ENCODE data around the gene GRAP2.

The GRAP2 gene

DNA sequence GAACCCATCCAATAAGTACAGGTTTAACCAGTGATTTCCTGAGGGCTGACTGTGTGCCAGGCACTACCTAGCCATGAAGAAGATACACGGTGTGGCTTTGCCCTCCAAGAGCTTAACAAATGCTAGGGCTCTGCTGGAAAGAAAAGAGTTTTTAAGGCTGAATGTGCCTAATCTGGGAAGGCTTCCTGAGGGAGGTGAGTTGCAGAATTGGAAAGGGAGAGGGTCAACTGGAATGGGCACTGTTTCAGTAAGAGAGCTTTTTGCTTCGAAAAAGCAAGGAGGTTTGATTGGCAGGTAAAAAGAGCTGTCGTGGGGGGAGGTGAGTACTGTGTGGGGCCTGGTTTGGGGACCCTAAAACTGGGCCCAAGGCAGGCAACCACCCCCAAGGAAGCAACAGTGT, 96.5 kb downstream of the GRAP2 start:
- DNase-seq = no peak

DNA sequence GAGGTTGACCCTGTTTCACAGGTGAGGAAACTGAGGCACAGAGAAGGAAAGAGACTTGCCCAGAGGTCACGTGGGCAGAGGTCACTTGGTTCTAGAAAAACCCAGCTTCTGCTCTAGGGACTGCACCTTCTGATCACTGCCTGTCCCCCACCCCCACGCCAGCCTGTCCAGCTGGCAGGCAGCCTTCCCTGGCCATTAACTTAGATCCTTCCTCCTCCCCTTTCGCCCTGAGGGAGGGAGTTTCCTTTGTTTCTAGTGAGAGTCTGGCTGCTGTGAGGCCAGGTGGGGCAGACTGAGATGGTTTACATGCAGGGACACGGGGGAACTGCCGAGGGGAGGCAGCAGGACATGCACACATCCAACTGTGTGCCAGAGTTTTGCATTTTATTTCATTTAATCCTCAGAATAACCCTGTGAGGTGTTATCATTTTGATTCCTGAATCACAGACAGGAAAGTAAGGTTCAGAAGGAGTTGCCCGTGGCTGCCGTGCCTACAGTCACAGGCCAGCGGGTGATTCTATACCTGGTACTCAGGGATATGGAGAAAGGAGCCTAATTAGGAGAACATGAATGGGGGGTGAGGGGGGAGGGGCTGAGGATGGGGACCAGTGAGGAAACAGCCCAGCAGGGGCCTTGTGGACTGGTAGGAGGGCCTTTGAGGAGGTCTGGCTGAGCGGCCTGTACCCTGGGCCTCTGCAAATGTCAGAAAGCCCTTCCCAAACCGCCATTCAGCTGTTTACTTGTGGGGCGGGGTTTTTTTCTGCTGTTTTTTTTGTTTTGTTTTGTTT, 97.2 kb downstream of the GRAP2 start:
- peak; percentile 88 to 89 for DNase-seq

DNA sequence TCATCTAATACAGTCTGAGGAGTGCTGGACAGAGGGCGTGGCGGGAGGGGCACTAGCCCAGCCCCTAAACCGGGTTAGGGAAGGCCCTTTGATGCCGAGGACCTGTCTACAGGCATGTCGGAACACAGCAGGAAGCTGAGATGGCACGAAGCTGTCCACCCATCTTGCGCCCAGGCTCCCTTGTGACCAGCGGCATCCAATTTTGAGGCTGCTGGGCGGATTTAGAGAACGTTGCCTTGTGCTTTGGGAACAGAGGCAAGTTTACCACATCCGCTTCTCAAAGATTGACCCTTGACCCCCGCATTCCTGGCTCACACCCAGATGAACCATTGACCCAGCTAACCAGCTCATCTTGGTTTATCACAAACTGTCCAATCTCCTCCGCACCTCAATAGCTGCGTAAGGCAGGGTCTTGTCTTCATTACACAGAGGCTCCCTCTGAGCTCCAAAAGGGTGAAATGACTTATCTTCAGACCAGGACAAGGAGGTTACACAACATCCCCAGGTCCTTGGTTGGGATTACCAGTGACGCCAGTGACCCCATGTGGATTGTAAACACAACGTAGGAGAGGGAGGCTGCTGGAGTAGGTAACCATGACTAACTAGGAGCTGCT, 98.4 kb downstream of the GRAP2 start:
- DNase-seq = peak; percentile 22 to 49

DNA sequence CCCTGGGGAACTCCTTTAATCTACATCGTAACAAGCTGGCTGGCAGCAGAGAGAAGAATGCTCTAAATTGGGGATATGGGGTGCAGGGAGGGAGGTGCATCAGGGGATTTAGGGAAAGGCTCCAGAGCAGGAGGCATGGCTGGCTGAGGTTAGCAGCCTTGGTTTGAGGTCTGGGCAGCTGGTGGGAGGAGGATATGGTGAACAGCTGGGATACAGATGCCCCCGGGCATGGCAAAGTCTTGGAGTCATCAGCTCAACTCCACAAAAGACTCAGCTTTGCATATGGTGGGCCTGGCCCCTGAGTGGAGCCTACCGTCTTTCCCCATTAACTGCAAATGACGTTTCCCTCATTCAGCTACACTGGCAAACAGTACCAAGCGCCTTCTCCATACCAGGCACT, 99.3 kb downstream of the GRAP2 start:
- DNase-seq = no peak

DNA sequence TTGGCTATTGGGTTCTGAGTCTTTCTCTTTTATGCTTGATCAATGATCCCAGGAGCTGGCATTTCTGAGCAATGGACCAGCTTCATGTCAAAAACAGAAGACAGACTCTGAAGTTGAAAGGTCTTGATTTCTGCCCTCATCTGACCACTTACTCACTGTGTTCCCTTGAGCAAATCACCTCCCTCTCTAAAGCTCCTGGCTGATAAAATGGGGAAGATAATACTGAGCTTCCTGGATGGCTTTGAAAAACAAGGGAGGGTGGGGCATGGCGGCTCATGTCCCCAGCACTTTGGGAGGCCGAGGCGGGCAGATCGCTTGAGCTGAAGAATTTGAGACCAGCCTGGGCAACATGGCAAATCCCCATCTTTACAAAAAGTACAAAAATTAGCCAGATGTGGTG, 100.2 kb downstream of the GRAP2 start:
- DNase-seq = no peak

DNA sequence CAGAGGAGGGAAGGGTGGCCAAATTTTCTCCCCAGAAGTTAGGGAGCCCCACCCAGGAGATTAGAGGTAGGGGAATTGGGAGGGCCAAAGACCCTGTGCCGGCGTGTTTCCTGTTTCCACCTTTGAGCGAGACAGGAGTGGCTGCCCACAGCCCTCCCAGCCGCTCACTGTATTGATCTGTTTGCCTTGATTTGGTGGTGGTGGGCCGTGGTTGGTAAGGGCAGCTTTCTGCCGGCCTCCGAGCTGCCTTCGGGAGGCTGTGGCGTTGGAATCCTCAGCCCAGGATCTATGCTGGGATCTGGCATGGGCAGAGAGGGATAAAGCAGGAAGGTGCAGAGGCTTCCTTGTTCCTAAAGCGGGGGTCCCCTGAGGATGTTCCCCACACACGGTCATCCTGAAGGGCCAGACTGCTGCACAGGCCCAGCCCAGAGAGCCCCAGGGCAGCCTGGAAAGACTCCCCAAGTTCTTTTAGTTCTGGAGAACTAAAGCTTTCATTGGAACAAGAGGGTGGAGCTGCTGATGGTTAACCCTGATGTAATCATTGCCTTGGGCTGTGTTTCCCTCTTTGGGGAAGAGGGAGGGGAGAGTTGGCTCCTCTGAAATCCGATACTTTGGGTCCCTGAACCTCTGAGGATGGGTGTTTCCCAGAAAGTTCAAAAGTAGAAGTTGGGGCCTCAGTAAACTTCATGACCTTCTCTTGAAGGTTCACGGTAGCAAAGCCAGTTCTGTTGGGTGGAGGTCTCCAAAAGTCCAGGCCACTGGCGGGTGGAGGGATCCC, 101.1 kb downstream of the GRAP2 start:
- DNase-seq = no peak

DNA sequence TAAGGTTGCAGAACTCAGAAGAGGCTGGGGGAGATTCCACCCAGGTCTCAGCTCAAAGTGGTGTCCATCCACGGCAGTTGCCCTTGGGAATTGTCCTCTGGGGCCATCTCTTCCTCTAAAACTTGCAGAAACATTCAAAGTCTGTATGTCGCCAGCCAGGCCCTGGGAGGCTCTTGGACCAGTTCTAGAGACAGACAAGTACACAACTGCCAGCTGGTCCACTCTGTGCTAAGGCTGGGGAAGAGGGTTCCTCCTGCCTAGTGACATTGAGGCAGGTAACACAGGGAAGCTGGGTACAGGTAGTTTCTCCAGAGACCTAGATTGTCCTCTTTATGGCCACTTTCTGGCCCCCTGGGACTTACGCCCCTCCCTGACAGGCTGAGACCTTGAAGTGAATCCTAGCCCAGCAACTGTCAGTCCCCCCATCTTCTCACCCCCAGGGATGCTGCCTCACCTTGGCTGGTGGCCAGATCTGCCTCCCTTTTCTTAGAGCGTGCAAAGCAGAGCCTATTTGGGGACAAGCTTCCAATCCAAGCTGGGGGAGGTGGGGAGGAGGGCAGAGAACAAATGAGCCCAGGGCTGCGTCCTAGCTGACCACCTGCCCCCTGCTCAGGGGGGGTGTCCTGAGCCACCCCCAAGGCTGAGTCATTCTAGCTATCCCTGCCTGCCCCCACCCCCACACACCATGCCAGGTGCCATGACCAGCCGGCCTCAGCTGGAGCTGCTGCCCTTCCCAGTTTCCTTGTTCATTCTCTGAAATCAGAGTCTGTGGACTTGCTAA, 102.2 kb downstream of the GRAP2 start:
- peak; percentile 80 to 85 for DNase-seq

DNA sequence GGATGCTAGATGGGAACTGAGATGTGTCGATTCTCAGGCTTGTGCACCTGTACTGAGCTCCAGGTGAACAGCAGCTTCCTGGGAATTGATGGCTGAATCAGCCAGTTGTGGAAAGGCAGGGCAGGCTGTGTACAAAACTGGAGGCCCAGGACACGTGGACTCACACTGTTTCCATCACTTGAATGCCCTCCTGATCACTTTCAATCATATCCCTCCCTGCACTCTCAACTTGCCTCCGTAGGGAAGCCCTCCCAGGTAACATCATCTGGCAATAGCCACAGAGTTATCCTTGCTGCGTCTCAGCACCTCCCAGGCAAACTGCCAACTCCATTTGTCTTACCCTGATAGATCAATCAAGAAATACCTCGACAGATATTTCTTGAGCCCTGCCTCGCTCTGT, 104.0 kb downstream of the GRAP2 start:
- DNase-seq = no peak

DNA sequence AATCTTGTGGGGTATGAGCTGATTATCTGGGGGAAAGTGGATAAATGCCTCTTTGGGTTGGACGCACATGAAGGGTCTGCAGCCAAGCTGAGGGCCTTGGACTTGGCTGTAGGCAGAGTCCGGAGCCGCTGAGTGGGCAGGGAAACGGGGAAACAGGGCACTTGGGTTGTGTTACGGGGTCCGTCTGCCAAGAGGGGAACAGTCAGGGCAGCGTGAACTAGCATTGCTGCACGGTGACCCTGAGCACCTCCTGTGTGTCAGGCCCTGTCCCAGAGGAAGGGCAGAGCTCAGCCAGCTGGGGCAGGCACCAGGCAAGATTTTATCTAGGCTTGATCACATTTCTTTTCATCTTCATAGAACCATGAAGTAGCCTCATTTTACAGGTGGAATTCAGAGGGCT, 105.8 kb downstream of the GRAP2 start:
- DNase-seq = no peak

DNA sequence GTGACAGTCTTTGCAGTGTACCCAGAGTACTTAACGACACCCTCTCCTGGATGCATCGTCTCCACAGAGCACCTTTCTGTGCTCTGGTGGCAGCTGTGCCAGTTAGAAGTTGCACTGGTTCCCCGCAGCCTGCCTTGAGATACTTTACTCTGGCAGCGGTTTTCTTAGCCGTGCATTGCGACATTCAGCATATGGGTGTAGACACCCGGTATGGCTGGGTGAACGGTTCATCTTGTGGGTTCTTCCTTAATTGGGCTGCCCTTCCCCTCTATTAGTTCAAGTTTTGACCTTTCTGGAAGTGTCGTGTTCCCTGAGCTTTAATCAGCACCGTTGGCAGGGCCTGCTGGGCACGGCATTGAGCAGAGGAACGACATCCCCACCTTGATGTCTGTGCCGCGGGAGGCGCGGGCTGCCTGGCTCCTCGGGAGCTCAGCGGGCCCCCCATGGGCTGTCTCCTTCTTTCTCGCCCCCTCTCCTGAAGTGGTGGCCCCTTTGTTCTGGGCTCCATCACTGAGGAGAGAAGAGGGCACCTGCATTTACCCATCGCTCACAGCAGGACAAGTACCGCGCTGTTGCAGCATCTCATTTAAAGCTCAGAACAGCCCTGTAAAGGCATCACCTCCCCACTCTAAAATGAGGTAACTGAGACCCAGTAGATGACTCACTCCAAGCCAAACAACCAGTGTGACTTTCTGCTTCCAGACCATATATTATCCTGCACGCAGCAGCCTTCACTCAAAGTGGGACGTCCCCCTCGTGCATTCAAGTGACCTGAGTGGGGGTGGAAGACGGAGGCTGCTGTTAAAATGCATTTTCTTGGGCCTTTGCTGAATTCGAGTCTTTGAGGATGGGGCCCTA, 107.2 kb downstream of the GRAP2 start:
- DNase-seq = peak in 1 of 2 experiments; percentile 24

DNA sequence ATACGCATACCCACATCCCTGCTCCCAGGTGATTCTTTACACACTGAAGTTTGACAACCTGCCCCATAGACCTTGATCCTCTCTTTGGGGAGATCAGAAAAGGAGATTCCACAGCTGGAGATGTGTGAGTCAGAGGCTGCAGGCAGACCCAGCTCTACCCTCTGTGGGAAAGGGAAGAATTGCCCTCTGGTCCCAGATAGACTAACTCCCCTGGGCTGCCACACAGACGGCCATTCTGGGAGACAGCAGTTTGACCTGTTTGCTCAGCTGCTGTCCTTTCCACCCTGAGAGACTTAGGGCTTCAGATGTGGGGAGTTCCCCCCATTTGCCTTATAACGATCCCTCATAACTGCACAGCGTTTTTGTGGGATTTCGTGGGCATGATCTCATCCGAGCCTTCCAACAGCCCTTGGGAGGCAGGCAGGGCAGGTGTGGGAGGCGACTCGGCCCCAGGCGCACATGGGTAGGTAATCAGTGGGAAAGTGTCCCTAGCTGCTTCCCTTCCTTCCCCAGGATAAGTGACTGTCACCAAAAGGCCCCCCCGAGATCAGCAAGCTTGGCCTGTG, 107.9 kb downstream of the GRAP2 start:
- peak; percentile 40 to 63 for DNase-seq

DNA sequence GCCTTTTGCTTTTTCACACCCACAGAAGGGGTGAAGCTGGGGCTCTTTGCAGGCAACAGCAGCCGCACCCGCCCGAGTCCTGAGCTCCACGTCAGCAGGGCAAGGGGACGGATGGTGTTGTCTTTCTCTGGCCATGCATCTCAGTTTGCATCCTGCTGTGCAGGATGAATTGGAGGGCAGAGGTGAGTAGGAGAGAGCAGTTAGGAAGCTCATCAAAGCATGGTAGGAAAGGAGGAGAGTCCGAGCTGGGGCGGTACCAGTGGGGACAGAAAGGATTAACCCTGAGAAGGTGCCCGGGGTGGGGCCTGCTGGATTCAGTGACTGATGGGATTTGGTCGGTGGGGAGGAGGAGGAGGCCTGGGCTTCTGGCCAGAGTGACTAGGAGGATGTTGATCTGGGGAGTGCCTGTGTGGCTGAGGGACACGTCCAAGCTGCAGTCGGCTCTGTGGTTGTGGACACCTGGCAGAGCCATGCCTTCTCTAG, 108.4 kb downstream of the GRAP2 start:
- peak; percentile 87 to 92 for DNase-seq

DNA sequence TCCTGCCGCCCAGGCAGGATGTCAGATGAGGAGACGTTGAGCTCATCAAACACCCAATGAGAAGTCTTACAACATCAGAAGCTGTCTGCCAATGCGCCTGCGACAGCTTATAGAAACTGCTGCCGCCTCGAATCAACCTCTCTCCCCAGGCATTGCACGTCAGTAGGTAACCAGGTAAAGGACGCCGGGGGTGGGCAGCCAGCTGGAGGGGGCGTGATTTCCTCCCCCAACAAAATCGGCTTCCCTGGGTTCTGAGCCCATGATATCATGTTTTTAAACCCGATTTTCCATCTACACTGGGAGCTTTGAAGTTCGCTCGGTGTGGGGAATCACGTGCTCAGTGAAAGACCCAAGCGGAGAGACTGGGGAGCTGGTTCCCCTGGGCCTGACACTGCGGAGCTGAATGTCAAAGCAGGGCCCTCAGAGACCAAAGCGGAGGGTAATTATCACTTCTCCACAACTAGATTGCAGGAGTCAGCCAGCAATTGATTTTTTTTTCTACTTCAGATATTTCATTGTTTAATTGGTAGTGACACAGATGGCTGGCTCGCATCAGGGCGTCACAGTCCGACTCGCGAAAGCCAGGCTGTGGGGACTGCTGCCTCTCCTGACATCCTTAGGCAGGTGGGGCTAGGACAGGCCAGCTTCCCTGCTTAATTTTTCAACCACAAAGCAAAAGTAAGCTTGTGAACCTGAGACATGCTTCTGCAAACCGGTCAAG, 109.2 kb downstream of the GRAP2 start:
- DNase-seq = peak; percentile 74 to 84

DNA sequence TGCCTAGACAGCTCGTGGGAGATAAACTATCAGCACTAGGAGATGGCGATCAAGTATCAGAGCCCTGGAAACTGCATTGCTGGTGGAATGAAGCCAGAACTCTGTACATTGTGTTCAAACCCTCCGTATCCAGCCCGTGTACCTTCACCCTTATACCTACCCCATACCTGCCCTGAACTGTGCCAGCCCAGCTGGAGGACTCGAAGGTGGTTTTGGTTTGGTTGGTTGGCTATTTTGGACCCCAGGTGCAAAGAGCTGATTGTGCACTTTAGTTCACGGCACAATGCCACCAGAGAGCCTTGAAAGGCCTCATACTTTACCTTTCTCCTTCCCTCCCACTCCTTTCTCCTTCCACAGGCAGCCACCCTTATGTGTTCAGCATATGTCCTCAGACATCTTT, 109.9 kb downstream of the GRAP2 start:
- DNase-seq = no peak

DNA sequence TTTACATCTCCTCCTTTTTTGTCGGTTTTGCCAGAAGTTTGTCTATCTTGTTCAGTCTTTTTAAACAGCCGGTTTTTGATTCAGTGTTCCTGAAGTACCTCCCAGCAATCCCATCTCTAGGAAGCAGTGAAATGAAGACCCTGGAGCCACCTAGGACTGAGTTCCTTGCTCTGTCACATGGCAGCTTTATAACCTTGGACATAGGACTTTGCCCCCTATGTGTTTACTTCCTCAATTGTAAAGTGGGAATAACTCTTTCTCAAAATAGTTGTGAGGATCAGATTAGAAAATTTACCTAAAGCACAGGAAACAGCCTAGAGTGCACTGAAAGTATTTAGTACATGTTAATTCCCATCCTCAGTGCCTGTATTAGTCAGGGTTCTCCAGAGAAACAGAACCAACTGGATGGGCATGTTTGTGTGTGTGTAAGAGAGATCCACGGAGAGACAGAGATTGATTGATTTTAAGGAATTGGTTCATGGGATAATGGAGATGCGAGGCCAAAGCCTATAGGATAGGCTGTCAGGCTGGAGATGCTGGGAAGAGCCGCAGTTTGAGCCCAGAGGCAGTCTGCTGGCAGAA, 113.9 kb downstream of the GRAP2 start:
- DNase-seq = no peak

DNA sequence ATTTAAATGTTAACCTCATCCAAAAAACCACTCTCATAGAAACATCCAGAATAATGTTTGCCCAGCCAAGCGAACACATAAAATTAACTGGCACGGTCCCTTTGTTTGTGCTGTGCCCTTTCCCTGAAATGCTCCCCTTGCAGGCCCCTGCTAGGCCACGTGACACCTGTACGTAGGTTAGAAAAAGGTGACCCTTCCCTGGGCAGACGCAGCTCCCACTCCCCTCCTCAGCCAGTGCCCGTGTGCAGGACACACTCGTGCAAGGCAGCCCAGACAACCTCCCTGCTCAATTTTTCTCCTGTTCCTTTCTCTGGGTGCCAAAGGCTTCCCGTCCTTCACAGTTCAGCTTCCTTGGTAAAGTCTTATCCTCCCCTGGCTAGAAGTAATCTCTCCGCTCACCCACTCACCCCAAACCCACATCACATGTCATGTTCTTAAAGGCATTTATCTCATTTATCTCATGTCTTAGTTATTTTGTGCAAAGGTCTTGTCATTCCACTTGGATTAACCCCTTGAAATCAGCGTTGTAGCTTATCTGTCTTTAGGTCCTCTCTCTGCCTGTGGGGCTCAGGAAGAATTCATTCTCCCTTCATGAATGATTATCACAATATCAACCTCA, 114.6 kb downstream of the GRAP2 start:
- DNase-seq = no peak

DNA sequence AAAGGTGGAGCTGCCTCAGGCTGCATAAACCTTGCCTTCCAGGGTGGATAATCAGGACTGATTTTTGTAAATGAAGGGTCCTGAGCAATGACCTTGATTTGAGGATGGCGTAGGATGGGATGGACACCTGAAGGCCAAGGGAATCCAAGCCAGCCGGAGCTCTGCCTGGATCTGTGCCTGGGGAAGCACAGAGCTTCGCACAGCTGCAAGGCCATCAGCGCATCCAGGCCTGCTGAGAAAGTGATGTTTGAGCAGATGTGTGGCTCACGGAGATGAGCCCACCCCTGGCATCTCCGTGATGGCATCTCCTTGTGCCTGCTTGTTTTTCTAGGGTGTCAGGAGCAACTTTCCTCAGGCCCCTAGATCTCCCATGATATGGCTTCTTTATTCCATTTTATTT, 117.2 kb downstream of the GRAP2 start:
- DNase-seq = no peak

DNA sequence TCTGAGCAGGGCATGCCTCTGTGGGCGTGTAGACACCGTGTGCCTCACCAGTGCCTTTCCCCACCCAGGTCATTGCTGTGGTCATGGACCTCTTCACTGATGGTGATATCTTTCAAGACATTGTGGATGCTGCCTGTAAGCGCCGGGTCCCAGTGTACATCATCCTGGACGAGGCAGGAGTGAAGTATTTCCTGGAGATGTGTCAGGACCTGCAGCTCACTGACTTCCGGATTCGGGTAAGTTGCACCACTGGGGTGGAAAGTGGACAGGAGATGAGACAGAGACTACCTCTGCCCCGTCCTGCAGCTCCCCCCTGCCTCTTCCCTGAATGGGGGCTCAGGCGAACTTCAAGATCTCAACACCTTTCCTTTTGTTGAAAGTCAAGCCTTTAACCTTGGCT, 118.2 kb downstream of the GRAP2 start:
- no peak for DNase-seq

DNA sequence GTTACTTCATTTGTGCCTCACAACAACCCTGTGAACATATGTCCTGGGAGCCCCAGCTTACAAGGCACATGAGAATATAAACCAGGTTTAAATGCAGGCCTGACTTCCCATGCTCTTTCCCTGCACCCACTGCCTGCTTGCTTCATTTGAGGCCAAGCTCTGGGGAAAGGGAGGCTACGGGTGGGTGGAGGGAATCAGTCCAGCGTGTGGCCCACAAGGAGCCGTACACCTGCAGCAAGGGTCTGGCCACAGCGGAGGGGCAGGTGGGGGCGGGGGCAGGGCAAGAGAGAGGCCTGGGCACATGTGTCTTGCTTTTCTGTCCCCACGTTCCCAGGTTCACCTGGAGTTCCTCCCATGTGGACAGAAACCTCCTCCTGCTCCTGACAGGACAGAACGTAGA, 120.1 kb downstream of the GRAP2 start:
- no peak for DNase-seq

DNA sequence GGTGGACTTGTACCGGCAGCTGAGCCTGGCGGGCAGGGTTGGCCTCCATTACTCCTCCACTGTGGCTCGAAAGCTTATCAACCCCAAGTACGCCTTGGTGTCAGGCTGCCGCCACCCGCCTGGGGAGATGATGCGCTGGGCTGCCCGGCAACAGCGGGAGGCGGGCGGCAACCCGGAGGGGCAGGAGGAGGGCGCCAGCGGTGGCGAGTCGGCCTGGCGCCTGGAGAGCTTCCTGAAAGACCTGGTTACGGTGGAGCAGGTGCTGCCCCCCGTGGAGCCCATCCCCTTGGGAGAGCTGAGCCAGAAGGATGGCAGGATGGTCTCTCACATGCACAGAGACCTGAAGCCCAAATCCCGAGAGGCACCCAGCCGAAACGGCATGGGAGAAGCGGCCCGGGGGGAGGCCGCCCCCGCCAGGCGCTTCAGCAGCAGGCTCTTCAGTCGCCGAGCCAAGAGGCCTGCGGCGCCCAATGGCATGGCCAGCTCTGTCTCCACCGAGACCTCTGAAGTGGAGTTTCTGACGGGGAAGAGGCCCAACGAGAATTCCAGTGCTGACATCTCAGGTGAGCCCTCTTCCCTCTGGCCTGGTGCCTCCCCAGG, 120.6 kb downstream of the GRAP2 start:
- DNase-seq = no peak

Measured in SHP77 (cell line).